HEK293T (cell line): ENCODE data around the gene DAZ4.
"Not testable (repeated sequence)": the region's sequence is repeated elsewhere in the genome, so short reads cannot be mapped to it uniquely, and the experiment has no call there.

Experiments
- CTCF ChIA-PET: fragments of 350-600 bp; formaldehyde crosslinking; extraction: SDS; loops from one replicate; lab custom pipeline; 2021; ENCODE audit warnings: antibody characterized with exemption, inconsistent platforms; lab: Yijun Ruan, JAX
- POLR2A ChIA-PET: fragments of 350-600 bp; formaldehyde crosslinking; extraction: SDS; loops from one replicate; lab custom pipeline; 2020; ENCODE audit warnings: antibody characterized with exemption, inconsistent platforms; lab: Yijun Ruan, JAX
- DNase-seq: peaks from one replicate; pipeline ENCODE4 v3.0.0; 2012; ENCODE audit warnings: mixed read lengths; ENCODE audit errors: extremely low spot score

The DAZ4 gene

DNA sequence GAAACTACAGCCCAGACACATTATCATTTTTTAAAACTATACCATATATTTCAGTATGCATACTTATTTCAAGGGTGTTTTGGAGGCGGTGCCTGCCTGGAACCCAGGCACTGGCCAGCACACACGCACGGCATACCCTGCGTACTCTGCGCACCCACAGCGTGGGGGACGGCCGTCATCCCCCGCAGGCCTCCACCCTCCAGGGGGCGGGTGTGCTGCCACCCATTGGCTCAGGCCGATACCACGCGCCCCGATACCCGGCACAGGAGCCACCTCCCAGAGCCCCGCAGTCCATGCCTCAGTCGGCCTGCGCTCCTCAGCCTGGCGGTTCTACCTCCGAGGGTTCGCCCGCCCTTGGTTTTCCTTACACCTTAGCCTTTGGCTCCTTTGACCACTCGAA is at the start of gene DAZ4:
Gene DAZ4, plus strand, starts transcription at position 301 of the 400 bp plus-strand sequence. CDS start 208 bp downstream, outside the sequence.
- CTCF ChIA-PET, POLR2A ChIA-PET, DNase-seq: not testable (repeated sequence)

DNA sequence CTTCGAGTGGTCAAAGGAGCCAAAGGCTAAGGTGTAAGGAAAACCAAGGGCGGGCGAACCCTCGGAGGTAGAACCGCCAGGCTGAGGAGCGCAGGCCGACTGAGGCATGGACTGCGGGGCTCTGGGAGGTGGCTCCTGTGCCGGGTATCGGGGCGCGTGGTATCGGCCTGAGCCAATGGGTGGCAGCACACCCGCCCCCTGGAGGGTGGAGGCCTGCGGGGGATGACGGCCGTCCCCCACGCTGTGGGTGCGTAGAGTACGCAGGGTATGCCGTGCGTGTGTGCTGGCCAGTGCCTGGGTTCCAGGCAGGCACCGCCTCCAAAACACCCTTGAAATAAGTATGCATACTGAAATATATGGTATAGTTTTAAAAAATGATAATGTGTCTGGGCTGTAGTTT is 20.4 kb upstream of the DAZ4 start, which contains the start of gene DAZ3:
Gene DAZ3, minus strand, starts transcription at position 101 of the 400 bp plus-strand sequence. CDS start 208 bp downstream, outside the sequence.
- CTCF ChIA-PET, DNase-seq, POLR2A ChIA-PET: not testable (repeated sequence)

DNA sequence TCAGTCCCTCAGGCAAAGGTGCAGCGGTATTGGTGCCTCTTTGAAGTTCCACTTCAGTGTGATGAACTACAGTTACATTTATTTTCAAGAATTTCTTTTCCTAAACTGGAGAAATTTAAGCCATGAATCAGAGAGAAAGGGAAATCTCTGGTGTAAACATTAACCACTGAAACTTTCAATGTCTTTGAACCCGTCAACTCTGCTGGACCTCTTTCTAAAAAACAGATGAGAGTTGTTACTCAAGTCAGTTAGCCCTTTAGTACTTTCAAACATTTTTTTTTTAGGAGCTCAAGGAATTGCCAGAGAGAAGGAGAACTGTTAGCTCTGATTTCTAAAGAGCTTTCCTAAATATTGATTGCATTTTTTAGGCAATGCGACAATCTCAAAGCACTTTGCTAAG is 11.9 kb upstream of the DAZ4 start:
- CTCF ChIA-PET, DNase-seq, POLR2A ChIA-PET: not testable (repeated sequence)

- DNase-seq, CTCF ChIA-PET, POLR2A ChIA-PET: not testable (repeated sequence)
Measured at GRCh38 chrY:24824184-24824879, 9.4 kb upstream of the DAZ4 start.

GRCh38 chrY:24825069-24825468 is 8.7 kb upstream of the DAZ4 start:
- CTCF ChIA-PET, POLR2A ChIA-PET, DNase-seq: not testable (repeated sequence)
